HuH-7.5 (cell line): Measurements from ENCODE around the gene SAMD11.

ENCODE experiments used
- DNase-seq: peaks from one replicate; pipeline ENCODE4 v3.0.0; 2011; ENCODE audit warnings: low spot score

SAMD11 gene

DNA sequence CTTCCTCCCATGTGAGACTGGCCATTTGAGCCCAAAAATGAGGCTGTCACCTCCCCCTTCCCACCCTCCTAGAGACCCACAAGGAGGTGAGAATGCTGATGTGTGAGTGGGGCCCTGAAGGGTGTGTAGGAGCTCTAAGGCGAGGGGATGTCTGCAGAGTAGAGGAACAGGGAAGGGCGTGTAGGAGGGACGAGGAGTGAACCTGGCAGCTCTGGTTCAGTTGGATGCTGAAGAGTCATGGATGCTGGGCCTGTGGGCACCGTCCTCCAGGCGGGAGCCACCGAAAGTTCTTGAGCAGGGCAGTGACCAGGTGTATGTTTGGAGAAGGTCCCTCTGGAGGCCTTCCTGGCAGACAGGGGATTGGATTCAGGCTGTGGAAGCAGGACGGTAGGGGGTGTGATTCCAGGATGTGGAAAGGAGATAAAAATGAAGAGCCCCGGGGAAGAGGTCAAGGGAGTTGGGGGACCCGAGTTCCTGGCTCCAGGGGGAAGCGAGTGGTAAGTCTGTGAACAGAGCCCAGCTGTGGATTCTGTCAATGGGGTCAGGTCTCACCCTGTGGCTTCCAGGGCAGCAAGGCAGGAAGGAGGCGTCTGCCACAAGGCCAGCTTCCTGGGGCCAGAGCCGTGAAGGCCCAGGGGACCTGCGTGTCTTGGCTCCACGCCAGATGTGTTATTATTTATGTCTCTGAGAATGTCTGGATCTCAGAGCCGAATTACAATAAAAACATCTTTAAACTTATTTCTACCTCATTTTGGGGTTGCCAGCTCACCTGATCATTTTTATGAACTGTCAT lies 7.9 kb downstream of the SAMD11 start:
- no peak for DNase-seq

DNA sequence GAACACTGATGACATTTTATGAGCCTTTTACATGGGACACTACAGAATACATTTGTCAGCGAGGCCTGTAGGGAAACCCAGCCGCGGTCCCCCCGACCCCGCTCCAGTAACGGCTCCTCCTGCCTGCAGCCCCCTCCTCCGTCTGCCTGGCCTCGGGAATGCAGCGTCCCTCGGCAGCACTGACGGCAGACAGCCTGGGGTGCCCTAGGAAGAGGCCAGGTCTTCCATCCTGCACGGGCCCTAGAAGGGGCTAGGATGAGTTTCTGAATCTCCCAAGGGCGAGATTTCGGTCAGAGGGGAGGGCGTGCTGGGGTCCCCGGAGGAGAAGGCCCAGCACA lies 8.4 kb downstream of the SAMD11 start:
- DNase-seq, result no peak

DNA sequence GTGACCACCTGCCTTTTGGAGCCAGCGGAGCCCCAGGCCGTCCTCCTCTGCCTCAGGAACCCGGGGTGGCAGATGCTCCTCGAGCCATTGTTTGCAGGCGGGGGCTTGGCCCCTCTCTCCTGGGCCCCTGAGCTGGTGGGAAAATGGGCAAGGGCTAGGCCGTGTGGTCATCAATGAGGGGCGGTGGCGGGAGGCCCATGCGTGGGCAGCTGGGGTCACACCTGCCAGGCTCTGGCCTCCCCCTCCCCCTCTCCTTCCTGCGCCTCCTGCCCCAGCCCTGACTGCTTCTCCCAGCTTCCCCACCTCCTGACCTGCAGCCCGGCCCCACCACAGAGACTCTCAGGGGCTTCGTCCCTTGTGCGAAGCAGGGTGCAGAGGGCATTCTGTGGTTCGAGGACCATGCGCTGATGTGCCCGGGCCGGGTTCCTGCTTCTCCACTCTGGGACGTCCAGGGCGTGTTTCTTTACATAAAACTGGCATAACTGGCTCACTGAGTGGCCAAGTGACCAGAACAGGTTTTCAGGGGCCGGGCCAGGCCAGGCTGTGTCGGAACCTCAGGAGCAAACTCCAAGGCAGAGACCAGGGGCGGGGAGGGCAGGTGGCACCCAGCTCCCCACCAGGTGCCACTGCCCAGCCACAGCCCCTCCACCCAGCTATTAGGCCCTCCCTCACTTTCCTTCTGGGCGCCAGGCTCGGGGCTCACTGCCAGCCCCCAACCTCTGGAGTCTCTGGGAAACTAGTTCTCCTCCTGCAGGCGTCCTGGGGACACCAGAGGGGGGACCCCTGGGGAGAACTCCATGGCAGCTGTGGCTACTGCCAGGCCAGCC lies 9.3 kb downstream of the SAMD11 start:
- DNase-seq, result no peak

DNA sequence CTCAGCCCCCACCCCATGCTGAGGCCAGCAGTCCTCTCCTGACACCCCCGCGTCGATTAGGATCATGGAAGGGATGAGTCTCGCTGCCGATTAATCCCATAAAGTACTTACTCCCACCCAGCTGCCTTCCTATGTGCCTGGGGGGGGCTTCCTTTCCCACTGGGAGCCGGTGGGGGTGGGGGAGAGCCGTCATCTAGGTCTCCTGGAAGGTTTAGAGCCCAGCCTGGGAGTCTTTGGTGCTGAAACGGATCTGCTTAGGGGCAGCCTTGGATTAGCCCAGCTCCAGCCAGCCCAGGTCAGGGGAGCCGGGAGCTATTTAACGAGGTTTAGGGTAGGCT lies 9.8 kb downstream of the SAMD11 start:
- no peak for DNase-seq

DNA sequence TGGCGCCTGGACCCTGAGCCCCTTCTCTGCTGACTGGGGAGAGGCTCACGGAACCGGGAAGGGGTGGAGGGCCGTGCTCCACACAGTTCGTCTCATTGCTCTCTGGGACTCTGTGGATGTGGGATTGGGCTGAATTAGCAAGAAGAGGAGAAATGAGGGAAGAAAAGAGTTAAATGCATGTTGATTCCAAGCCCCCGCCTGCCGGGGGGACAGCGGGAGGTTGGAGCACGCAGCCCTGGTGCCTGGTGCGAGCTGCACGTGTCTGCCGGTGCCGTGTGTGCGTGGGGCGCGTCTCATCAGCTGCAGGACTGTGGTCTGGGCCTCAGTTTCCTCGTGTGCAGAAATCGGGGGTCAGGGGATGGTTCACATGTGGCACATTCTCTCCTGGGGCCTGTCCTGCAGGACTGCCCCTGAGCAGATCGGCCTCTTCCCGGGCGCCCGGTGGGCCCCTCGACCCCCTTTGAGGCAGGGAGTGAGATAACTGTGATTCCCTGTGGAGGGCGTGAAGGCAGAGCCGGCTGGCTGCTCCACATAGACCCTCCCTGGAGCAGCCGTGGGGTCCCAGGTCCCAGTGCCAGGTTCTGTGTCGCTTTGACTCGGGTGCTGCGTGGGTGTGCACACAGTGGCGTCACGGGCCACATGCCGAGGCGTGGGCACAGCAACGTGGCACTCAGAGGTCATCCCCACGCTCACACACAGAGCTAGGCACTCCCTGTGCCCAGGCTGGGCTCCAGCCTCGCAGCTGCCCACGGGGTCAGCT lies 11.4 kb downstream of the SAMD11 start:
- no peak for DNase-seq

DNA sequence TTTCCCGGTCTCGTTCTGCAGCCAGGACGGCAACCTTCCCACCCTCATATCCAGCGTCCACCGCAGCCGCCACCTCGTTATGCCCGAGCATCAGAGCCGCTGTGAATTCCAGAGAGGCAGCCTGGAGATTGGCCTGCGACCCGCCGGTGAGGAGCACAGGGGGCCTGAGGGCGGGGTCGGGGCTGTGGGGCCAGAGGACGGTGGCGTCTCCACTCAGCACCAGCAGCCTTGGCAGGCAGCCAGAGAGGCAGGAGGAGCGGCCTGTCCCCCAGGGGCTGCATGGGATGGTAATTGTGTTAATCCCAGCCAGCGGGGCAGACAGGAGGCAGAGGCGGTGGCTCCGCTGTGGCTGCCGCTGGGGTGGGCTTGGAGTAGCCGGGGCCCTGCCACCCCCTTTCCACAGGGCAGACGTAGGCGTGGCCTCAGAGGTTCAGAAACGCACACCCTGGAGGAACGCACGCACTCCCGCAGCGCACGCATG lies 12.1 kb downstream of the SAMD11 start:
- DNase-seq, result peak; percentile 65

DNA sequence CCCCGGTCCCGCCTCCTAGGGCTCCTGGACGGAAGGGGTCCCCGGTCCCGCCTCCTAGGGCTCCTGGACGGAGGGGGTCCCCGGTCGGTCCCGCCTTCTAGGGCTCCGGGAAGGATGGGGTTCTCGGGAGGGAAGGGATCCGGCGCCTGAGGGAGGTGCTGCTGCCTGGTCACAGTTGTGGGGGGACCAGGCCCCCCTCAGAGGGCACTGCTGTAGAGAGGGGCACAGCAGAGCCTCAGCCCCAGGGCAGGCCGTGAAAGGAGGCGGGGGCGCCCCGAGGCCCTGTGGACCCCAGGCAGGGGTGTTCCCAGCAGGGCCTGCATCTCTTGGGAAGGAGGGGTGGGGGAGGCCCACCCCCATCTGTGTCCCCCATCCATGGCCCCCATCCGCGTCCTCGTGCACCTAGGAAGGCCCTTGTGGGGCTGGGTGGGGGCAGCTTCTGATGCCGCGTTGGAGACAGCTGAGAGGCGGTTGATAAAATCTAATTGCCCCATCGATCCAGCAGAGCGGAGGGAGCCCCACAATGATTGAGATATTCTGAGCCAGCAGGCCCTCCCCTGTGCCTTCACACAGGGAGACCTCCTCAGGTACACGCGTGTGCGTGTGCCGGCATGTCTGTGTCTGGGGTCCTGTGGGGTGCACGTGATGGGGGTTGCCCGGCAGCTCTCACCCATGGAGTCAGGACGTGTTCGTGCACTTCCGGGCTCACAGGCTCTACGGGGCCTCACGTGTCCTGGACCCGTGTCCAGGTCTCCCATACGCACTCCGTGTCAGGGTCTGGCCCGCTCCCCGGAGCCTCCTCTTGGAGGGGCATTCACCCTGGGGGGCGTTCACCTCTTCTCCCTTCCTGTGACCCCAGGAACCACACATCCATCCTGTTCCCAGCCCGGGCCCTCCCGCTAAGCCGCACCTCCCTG lies 12.9 kb downstream of the SAMD11 start:
- DNase-seq, result no peak

DNA sequence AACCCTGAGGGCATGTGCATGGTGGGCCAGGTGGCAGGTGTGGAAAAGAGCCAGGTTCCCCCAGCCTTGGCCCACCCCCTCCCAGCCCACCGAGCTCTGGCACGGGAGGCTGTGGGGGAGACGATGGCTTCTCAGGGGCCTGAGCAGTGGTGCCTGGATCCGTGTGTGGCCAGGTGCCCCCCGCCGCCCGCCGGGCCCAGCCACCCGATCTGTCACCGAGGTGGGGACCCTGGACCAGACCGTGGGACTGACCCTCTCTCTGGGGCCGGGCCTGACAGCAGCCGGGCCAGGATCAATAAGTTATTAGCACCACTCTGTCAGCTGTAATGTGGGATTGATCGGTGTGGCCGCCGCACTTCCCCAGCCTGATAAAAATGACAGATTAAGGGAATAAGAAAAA lies 13.8 kb downstream of the SAMD11 start:
- no peak for DNase-seq

DNA sequence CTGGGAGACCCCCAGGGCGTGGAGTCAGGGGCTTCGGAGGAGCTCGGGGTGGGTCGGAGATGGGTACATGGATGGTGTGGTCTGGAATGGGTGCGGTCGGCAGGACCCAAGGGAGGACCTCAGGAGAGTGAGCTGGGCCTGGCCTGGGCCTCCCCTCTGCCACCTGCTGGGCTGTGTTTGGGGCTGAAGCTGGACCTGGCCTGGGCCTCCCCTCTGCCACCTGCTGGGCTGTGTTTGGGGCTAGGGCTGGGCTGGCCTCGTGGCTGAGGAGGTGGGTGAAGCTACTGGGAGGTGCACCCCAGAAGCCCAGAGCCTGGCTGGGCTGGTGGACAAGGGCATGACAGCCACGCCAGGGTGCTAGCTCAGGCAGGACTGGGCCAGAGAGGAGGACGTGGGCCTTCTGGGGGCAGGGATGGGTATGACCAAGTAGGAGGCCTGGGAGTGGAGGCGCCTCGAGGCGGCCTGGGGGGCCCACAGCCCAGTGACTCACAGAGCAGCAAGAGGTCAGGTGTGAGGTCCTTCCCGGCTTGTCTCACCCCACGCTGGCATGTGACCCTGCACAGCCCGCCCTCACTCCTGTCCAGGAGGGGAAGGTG lies 14.5 kb downstream of the SAMD11 start:
- DNase-seq, result peak; percentile 89

DNA sequence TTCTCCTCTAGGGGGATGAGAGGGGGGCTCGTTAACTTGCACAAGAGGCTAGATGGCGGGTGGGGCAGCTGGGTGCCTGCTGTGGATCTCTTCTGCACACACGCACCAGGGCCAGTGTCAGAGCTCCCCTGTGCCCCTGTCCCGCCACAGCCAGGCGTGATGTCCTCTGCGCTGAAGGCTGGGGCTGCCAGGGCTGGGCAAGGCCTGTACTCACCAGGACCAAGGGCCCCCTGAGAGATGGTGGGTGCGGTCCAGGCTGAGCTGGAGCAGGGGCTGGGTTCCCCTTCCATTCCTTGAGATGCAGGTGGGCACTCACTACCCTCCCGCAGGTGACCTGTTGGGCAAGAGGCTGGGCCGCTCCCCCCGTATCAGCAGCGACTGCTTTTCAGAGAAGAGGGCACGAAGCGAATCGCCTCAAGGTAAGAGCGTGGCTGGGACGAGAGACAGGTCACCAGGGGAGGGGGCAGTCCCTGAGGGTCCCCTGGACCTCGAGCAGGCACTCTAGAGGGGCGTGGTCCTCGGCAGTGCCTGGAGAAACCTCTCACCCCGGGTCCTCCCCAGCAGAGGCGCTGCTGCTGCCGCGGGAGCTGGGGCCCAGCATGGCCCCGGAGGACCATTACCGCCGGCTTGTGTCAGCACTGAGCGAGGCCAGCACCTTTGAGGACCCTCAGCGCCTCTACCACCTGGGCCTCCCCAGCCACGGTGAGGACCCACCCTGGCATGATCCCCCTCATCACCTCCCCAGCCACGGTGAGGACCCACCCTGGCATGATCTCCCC lies 15.2 kb downstream of the SAMD11 start:
- DNase-seq, result no peak

DNA sequence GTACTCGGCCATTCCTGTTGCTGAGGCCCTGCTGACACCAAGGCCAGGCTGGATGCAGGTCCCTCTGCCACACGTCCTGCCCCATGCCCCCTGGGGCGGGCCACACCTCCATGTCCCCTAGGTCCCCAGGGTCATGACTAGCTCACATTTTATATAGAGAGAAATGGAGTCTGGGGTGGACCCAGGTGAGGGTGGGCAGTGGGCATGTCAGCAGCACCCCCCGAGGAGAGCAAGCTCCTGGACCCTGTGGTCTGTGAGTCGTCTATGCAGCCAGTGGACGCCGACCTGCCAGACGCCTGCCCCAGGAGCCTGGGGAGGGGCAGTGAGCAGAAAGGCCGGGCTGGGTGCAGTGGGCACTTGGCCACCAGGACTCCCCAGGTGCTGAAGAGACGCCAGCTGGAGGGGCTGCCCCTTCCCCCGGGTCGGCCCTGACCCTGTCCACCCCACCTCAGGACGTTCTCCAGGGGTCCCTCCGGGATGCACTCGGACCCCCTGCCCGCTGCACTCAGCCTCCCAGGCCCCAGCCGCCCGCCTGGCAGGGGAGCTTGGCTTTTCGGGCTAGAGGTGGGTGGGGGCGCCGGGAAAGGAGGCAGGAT lies 15.9 kb downstream of the SAMD11 start:
- no peak for DNase-seq

DNA sequence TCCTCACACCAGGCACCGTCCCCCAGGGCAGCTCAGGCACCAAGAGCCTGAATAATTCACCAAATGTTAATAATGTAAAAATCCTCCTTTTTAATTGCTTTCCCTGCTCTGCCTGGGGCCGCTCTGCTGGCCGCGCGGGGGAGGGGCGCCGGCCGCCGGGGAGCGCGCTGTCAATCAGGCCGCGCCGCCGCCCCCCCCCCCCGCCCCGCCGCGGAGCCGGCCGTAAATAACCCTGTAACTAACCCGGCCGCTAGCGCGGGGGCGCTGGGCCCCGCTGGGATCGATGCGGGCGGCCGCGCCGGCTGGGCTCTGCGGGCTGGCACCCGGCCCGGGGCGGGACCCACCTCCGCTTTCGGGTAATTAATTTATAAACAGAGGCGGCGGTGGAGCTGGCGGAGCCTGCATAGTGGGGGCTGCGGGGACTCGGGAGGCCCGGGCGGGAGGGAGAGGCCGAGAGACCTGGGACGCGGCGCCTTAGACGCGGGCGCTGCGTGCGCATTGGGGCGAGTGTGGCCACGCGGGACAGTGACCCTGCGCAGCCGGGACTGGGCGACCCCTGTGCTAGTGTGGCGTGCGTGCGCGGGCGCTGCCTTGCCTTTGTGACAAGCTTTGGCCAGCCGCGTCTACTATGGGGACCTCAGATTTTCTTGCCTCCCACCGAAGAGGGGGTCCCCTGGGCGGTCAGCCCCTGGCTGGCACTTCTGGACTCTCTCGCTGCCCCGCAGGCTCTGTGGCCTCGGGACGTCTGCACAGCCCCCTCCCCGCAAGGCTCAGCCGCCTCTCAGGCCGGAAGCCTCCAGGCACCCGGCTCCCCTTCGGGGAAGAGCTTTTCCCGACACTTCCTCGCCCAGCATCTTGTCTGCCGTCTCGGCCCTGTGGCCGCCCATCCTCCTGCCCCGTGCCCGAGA lies 16.6 kb downstream of the SAMD11 start:
- peak; percentile 86 for DNase-seq

DNA sequence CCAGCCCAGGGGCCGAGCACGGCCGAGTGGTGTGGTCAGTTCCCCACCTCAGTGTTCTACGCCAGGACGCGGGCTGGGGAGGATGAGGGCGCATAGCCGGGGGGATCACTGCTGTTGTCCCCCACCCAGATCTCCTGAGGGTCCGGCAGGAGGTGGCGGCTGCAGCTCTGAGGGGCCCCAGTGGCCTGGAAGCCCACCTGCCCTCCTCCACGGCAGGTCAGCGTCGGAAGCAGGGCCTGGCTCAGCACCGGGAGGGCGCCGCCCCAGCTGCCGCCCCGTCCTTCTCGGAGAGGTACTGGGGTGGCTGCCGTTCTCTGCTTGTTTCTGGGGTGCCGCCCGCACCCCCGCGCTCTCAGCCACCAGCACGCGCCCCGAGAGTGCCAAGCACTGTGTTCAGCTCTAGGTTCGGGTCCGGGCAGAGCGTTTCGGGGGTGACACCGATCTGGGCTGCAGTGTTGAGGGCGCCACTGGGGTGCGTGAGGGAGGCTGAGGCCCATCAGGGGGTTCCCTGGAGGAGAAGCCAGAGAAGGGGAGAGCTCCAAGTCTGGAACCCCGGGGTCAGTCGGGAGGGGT lies 17.4 kb downstream of the SAMD11 start:
- DNase-seq, result no peak

DNA sequence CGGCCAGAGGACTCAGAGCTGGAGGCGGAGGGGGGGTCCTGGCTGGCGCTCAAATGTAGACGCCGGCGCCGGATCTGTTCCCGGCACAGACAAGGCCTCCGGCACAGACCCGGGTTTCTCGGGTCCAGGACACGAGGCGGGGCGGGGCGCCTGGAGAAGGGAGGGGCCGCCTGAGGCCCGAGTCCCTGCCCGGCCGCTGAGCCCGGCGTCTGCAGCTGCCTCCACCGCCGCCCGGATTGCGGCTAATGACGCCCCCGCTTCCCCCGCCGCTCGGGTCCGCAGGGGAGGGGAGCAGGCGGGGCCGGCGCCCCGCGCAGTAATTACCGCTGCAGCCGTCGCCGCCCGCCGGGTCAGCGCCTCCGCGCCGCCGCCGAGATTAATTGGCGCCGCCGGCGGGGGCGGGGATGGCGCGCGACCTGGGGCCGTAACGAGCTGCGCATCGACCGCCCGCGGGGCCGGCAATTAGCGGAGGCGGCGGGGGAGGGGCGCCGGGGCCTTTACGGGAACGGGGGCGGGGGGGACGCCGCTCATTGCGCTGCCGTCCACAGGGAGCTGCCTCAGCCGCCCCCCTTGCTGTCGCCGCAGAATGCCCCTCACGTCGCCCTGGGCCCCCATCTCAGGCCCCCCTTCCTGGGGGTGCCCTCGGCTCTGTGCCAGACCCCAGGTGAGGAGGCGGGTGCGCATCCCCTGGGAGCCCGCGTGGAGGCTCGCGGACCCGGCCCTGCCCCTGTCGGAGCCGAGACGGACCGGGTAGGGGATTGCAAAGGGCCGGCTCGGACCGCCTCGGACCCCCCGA lies 18.1 kb downstream of the SAMD11 start:
- DNase-seq, result peak; percentile 96

DNA sequence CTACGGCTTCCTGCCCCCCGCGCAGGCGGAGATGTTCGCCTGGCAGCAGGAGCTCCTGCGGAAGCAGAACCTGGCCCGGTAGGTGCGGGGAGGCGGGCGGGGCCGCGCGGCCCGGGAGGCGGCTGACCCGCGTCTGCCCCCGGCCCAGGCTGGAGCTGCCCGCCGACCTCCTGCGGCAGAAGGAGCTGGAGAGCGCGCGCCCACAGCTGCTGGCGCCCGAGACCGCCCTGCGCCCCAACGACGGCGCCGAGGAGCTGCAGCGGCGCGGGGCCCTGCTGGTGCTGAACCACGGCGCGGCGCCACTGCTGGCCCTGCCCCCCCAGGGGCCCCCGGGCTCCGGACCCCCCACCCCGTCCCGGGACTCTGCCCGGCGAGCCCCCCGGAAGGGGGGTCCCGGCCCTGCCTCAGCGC lies 18.7 kb downstream of the SAMD11 start:
- DNase-seq, result no peak

DNA sequence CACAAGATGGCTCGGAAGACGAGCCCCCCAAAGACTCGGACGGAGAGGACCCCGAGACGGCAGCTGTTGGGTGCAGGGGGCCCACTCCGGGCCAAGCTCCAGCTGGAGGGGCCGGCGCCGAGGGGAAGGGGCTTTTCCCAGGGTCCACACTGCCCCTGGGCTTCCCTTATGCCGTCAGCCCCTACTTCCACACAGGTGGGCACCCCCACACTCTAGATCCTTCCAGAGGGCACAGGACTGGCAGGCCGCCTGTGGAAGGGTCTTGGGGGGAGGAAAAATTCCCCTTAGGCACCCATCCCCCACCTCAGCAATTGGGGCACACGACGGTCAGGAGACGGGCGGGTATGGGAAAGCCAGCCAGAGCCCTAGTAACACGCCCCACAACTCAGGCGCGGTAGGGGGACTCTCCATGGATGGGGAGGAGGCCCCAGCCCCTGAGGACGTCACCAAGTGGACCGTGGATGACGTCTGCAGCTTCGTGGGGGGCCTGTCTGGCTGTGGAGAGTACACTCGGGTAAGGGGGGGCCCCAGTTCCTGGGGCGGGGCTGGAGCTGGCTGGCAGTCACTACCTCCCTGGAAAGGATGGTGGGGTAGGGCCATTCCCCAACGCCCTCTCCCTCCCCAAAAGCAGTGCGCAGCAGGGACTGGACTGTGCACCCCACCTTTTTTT lies 19.3 kb downstream of the SAMD11 start:
- DNase-seq, result no peak
